NK-92 treated with Interleukin-12 subunit alpha and Interleukin-12 subunit beta, amount 100 ng/mL, for 24 hours (cell line): ENCODE data around the gene PWWP2B.
"Not testable (repeated sequence)": the region's sequence is repeated elsewhere in the genome, so short reads cannot be mapped to it uniquely, and the experiment has no call there.

Experiments used
- DNase-seq: peaks from one replicate; lab custom pipeline; 2025; lab: John Stamatoyannopoulos, UW

PWWP2B gene

DNA sequence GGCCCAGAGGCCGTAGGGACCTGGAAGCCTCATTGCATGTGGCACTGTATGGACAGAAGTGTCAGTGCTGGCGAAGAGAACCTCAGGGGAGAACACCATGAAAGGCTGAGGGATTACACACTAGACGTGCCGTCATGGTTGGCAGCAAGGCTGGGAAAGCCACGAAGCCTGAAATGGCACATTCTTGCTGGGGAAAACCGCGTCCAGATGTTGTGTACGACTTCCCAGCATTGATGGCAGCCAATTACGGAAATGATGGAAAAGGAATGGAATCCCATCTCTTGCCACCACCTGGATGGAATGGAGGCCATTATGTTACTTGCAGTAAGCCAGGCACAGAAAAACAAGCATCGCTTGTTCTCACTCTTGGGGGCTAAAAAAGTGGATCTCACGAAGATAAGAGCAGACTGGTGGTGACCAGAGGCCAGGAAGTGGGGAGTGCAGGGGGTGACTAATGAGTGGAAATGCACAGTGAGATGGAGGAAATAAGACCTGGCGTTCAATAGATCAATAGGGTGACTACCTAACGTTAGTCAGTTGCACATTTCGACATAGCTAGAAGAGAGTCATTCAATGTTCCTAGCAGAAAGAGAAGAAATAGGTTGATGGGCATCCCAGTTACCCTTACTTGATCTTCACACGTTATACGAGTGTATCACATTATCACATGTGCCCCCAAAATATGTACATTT, 14.6 kb upstream of the PWWP2B start:
- no peak for DNase-seq

DNA sequence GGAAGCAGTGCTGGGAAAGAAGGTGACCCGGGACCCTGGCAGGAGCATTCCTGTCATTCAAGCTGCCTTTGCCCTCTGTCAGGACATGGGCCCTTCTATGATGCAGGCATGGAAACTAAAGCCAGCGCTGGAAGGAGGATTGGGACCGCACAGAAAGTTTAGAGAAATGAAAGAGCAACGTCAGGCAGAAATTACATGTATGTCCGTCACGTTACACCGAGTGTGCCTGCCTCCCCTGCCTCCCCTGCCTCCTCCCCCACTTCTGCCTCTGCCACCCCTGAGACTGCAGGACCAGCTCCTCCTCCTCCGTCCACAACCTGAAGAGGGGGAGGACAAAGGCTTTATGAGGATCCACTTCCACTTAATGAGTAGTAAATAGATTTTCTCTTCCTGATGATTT, 13.9 kb upstream of the PWWP2B start:
- DNase-seq, result no peak

DNA sequence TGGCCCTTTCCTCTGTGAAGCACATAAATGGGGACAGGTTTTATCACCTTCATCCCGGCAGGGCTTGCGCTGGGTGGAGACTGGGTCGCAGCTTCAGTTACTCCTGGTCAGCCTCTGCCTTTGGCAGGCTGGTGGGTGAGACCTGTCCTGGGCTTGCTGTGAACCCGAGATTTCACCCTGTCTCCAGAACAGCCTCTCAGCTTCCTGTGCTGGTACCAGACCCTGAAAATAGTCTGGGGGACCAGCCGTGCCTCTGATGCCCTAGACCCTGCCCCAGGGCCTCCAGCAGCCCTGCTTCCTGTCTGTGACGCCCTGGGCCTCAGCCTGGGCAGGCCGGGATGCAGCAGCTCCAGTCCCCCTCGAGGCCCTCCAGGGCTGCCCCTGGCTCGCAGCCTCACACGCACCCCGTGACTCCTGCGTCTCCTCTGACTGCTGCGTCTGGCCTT, 13.2 kb upstream of the PWWP2B start:
- DNase-seq, result no peak

DNA sequence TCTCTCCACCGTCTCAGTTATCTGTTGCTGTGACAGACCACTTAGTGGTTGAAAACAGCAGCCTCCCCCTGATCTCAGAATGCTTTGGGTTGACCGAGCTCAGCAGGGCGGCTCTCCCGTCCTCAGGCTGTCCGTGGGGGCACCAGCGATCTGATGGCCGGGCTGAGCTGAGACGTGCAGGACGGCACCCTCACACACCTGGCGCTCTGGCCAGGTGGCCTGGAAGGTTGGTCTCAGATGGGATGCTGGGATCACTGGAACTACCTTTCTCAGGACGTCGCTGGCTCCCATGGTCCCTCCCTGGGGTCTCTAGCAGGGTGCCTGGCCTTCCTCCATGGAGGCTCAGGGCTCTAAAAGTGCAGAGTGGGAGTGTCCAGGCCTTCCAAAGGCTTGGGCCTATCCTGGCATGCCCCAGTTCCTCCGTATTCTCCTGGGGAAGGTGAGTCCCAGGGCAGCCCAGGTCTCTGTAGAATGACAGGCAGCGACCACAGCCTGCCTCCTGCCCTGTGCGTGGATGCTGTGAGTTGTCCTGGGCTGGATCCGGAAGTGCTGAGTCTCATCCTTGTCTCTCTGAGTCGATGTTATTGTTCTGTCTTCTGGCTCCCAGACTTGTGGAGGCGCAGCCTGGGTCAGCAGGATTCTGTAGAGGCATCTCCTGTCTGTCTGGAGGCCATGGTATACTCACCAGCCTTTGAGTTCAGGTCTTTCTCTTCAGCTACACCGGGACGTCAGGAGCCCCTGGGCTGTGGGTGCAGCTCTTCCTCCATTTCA, 12.2 kb upstream of the PWWP2B start:
- DNase-seq, result no peak

DNA sequence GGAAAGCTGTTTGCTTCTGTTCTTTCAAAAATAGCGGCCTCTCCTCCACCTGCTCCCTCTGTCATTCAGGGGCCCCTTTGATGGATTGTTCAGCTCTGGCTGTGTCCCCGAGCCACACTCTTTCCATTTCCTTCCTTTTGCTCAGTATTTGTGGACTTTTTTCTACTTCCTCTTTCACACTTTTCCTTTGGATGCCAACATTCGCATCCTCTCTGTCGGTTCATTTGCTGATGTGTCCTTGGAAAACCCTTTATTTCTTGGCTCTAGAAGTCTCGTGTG, 11.7 kb upstream of the PWWP2B start:
- DNase-seq, result no peak

DNA sequence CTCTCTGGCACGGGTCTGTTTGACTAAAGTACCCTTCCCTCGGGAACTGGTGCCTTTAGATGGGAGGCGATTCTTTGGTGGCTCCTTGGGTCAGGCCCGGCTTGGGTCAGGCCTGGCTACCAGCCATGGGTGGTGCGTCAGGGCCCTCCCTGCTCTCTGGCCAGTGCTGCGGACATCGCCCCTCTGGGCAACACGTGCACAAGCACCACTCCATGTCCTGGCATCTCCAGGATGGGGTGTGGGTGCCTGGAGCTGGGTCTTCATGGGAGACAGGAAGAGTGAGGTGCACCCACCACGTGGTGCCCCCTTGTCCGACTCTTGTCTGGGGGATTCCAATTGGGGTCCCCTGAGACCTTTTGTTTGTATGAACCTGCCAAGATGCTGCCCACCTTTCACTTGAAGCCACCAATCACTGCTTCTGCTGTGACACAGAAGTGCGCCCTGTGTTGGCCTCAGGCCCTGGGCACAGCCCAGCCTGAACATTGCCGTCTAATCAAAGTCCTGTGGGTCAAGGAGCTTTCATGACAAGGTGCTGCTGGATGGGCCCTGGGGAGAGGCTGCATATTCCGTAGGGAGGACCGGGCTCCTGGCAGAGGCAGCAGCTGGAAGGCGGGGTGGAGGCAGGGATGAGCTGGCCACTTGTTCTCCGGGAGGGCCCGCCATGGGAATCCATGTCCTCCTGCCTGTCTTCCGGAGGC, 11.1 kb upstream of the PWWP2B start:
- no peak for DNase-seq

DNA sequence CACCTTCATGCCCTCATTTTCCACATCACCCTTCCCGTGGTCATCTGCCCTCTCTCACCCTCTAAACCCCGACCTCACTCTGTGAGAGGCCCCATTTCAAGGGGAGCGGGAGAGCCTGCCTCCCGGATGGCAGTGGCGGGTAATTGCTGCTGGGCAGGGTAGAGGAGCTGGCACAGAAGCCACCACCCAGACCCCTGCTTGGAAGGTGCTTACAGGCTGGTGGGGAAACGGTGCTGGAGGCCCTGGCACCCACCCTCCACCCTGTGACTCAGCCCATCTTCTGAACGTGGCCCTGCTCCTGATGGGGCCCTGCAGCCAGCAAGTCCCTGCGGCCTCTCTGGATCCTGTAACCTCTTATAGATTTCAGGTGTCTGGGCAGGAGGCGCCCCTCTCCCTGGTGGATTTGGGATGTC, 10.6 kb upstream of the PWWP2B start:
- no peak for DNase-seq

DNA sequence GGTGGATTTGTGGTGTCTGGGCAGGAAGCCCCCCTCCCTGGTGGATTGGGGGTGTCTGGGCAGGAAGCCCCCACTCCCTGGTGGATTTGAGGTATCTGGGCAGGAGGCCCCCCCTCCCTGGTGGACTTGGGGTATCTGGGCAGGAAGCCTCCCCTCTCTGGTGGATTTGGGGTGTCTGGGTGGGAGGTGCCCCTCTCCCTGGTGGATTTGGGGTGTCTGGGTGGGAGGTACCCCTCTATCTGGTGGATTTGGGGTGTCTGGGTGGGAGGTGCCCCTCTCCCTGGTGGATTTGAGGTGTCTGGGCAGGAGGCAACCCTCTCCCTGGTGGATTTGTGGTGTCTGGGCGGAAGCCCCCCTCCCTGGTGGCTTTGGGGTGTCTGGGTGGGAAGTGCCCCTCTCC, 10.1 kb upstream of the PWWP2B start:
- DNase-seq, result not testable (repeated sequence)

DNA sequence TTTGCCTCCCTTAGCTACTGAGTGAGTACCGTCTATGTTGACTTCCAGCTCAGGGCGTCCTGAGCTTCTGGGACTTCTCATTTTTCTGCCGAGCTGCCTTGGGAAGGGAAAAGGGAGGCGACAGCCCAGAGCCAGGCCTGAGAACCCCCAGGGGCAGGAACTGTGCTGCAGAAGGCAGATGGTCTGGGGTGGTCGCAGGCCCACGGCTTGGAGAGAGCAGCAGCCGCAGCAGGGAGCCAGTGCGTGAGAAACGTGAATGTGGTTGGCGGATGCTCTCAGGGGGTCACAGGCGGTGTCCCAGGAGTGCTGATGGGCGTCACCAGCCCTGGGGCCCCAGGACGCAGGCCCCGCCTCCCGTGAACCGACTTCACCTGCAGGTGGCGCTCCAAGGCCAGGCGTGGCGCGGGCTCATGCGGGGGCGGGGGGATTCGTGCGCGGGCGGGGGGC, 9.2 kb upstream of the PWWP2B start:
- DNase-seq, result no peak

DNA sequence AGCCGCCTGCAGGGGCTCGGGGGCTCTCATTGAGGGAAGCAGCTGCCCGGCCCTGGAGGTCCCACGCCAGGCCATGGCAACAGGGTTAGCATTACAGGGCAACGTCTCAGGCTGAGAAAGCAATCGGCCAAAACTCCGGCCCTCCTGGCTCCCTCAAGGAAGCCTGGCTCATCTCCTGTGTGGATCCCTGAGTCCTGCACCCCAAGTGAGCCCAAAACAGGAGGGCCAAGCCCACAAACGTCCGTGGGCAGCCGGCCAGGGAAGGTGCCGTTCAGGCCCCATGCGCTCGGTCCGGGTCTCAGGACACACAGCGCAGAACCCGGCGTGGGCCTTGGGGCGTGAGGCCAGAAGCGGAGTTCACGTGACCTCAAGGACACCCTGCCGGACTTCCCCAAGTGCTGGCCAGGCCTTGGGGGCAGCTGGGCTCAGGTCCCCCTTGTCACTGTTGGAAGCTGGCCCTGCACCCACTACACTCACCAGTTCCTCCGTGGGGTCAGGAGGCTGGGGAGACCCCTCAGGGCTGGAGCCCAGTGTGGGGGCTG, 8.0 kb upstream of the PWWP2B start:
- DNase-seq, result no peak

DNA sequence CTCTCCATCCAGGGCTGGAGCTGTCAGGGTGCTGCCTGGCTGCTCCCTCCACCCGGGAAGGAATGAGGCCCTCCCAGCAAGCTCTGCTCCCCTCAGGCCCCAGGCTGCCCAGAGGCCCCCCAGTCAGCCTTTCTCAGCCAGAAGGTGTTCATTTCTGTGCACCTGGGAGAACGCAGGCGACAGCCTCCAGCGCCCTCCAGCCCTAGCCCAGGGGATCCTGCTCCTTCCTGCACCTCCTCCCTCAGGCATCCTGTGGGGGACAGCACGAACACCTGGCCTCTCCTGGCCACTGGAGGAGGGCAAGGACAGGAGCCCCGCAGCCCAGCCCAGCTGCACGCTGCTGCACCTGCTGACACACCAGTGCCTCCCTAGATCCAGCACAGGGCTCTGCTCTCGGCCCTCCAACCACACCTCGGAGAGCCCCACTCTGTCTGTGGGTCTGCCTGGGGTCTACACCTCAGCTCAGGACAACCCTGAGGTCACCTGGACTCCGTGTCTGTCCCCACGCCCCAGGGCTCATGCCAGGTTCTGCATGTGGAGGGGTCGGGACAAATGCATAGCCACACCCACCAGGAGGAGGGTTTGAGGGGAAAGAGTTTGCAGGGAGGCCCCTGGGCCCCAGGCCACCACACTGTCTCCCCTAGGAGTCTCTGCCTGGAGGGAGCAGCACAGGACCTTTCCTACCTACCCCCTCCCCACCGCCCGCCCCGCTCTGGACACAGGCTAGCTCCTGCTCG, 7.4 kb upstream of the PWWP2B start:
- no peak for DNase-seq

DNA sequence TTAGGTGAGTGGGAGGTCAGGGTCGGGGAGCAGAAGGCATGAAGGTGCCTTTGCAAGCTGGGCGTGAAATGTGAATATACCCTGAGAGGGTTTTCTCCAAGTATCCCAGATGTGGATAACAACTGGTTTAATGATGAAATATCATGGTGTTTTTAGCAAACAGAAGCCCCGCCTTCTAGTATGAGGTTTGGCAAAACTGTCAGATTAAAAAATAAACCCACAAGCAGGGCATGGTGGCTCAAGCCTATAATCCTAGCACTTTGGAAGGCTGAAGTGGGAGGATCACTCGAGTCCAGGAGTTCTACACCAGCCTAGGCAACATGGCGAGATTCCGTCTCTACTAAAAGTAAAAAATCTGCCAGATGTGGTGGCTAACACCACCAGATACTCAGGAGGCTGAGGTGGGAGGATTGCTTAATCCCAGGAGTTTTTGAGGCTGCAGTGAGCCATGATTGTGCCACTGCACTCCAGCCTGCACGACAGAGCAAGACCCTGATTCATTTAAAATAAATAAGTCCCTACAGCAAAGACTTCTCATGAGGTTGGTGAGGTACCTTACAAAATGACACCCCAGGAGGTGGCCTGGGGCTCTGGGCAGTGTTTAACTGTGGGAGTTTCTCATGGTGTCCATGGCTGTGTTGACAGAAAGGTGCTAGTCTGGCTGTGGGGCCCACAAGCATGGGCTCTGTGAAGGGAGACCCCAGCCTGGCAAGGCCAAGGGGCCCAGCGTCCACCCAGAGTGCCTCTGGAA, 6.7 kb upstream of the PWWP2B start:
- DNase-seq, result no peak

DNA sequence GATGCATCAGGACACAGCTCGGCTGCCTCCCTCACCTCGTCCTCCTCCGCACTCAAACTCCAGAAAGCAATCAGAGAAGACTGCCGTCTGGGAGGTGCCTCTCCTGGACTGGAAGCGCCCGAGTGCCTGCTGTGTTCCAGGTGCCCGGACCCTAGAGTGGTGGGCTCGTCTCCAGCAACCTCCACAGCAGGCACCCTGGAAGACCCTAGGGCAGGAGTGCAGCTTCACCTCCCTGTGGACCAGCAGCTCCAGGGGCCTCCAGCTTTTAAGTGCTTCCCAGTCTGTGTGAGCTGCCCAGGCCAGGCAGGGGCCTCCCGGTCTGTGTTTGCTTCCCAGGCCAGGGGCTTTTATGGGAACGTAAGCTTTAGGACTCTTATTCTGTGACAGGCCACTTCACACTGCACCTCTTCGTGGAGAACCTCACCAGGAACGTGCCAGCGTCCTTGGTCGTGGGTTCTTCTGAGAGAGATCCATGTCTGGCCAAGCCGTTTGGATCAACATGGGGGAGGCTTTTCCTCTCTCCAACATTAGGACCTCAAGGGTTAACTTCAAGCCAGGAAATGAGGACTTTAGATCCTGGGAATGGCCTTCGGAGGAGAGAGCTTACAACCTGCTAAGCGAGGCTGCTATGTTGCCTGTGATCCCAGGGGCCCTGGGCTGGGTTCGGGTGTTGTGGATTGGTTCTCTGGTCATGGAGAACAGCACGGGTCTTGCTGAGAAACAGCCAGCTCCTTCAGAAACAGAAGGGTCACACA, 5.9 kb upstream of the PWWP2B start:
- DNase-seq, result no peak

DNA sequence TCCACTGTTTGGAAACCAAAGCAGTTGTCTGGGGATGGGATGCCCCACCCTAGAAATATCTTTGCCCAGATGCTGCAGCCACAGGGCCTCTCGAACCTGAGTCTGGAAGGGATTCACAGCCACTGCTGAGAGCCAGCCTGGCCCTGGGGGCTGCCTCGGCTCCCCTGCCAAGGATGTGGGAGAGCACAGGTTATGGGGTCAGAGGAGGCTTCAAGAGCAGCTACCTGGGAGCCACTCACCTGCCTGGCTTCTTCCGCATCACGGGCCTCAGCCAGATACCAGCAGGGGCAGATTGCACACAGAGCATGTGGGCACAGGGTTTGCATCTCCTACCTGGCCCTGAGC, 5.4 kb upstream of the PWWP2B start:
- no peak for DNase-seq

DNA sequence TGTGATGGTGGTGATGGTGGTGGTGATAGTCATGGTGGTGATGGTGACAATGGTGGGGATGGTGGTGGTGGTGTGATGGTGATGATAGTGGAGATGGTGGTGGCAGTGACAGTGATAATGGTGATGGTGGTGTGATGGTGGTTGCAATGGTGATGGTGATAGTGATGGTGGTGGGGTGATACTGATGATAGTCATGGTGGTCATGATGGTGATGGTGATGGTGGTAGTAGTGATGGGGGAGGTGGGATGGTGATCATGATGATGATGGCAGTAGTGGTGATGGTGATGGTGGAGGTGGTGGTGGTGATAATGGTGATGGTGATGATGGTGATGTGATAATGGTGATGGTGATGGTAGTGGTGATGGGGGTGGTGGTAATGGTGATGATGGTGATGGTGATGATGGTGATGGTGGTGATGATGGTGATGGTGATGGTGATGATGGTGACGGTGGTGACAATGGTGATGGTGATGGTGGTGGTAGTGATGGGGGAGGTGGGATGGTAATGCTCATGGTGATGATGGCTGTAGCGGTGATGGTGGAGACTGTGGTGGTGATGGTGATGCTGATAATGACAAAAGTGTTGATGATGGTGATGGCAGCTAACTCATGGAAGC, 4.7 kb upstream of the PWWP2B start:
- DNase-seq, result no peak

DNA sequence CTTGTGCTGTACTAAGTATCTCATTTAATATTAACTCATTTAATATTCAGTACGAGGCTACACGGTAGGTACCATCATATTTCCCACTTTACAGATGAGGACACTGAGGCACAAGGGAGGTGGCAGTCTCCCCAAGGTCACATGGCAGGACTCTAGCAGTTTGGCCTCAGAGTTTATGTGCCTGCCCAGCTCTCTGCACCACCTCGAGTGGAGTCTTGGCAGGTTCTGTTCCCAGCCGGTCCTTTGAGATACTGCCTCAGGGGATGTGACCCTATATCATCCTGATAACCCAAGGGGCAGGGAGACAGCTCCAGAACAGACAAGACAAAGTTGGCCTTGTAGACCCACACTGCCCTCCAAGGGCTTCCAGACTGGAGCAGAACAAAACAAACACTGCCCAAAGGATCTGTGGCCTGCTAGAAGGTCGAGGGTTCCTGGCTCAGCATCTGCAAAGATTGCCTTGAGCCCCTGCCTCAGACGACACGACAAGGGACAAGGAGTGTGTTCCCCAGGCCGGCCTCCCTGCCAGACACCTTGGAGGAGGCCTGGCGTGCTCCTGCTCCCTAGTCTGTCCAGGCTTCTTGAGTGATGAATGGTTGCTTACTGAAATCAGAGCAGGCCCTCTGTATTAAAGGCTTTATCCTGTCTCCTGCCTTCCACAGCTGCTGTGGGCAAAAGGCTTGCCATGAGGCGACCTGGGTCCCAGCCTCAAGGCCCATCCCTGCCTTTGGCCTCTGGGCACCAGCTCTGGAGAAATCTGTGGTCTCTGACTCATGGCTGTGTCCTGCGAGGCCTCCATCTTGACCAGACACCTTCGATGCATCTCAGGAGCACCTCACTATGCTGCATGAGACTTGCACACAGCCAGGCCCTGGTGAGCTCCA, 3.9 kb upstream of the PWWP2B start:
- no peak for DNase-seq

DNA sequence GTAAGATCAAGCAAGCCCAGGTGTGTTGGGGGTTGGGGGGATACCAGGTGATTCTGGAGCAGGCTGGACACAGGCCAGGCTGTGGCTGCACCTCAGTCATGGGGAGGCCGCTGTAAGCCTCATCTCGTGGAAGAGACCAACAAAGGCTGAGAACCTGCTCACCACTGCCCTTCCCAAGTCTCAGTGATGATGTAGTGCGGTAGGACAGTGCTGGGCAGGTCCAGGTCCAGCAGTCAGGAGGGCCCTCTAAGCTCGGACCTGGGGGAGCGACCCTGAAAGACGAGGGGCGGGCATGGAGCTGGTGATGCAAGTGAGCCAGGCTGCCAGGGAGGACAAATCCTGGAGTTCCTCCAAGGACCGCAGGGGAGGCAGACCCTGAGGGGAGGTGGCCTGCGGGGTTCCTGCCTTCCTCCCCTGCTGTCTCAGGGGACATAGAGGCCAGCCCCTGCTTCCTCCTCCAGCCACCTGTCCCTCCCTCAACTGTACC, 3.3 kb upstream of the PWWP2B start:
- DNase-seq, result no peak

DNA sequence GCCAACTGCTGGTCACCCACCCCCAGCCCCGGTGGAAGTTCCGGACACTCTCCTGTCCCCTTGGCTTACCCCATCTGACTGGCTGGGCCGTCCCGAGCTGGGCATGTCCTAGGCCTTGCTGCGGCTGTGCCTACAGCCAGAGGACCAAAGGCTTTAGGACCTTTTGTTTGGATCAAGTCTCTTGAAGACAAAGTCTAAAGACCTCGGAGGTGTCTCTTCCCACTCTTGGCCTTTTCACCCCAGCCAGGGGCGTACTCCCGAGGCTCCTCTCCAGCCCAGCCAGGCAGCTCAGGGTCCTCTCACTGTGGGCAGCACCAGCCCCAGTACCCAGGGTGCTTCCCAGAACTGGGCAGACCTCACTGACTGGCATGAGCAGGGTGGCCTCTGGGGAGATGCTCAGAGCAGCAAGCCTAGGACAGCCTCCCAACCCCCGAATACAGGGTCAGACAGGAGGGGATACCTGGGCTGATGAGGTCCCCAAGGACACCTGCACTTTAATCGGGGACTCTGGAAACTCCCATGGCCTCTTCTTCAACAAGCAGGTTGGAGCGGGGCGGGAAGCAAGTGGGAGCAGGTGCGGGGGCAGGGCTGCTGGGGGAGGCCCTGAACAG, 2.7 kb upstream of the PWWP2B start:
- DNase-seq, result no peak
